RPMI8226 (cell line): Measurements from ENCODE around the gene DRD2.

Experiments
- DNase-seq: peaks from one replicate; pipeline ENCODE4 v3.0.0-alpha.2; 2015

Gene DRD2

GRCh38 chr11:113363996-113364641 lies 111.1 kb downstream of the DRD2 start:
- no peak for DNase-seq

GRCh38 chr11:113363406-113363805 lies 111.8 kb downstream of the DRD2 start:
- DNase-seq = no peak
